GM12891 (cell line): ENCODE measurements around the gene CD22.

Experiments
- POLR2A ChIP-seq: IDR thresholded peaks from 2 replicates; pipeline ENCODE4 v1.6.1; 2011; ENCODE audit warnings: low read depth, low read length, control low read depth
- POLR2AphosphoS5 ChIP-seq: IDR thresholded peaks from 2 replicates; pipeline ENCODE4 v1.6.1; 2011; ENCODE audit warnings: low read depth, low read length, control low read depth
- SPI1 ChIP-seq: IDR thresholded peaks from 2 replicates; pipeline ENCODE4 v1.6.1; 2011; ENCODE audit warnings: low read depth, low read length, control low read depth
- TAF1 ChIP-seq: IDR thresholded peaks from 2 replicates; pipeline ENCODE4 v1.6.1; 2011; ENCODE audit warnings: low read depth, low read length, control low read depth

GRCh38 chr19:35342430-35342829, 13.4 kb downstream of the CD22 start:
- TF ChIP-seq POLR2A, result no peak
- no peak for TF ChIP-seq POLR2AphosphoS5
- TF ChIP-seq TAF1, result no peak
- TF ChIP-seq SPI1, result no peak
